ENCODE measurements around the gene ZNF791.
"Not testable (repeated sequence)": the region's sequence is repeated elsewhere in the genome, so short reads cannot be mapped to it uniquely, and the experiment has no call there.

ZNF791 gene

GRCh38 chr19:12610540-12611360 is at the start of gene ZNF791, which contains the start of gene ZNF490:
Gene ZNF791, plus strand, starts transcription at chr19:12610920. Its CDS starts 160 bp downstream, at chr19:12611080.
Gene ZNF490, minus strand, starts transcription at chr19:12610813. Its CDS starts 133 bp downstream, at chr19:12610680.
- peak; percentile 99 for DNase-seq

GRCh38 chr19:12564016-12564664 is 46.6 kb upstream of the ZNF791 start:
- peak; percentile 91 for DNase-seq

- DNase-seq, result not testable (repeated sequence)
These were observed 44.3 kb upstream of the ZNF791 start for GRCh38 chr19:12566380-12566779.

- DNase-seq, result no peak
These were observed 42.8 kb upstream of the ZNF791 start for GRCh38 chr19:12567951-12568350.

GRCh38 chr19:12574036-12574435 is 36.7 kb upstream of the ZNF791 start:
- DNase-seq, result no peak

- no peak for DNase-seq
These were observed 32.1 kb upstream of the ZNF791 start for GRCh38 chr19:12578641-12579040.

- no peak for DNase-seq
These were observed 30.5 kb upstream of the ZNF791 start for GRCh38 chr19:12580180-12580694.

GRCh38 chr19:12581100-12581499 is 29.6 kb upstream of the ZNF791 start:
- no peak for DNase-seq

- no peak for DNase-seq
These were observed 14.2 kb upstream of the ZNF791 start for GRCh38 chr19:12596485-12596884.

GRCh38 chr19:12596927-12597548 is 13.7 kb upstream of the ZNF791 start:
- no peak for DNase-seq

GRCh38 chr19:12597594-12597993 is 13.1 kb upstream of the ZNF791 start:
- DNase-seq, result no peak

GRCh38 chr19:12603714-12604113 is 7.0 kb upstream of the ZNF791 start:
- DNase-seq, result no peak

- DNase-seq, result no peak
These were observed 3.9 kb upstream of the ZNF791 start for GRCh38 chr19:12606796-12607195.

GRCh38 chr19:12607631-12608030 is 3.1 kb upstream of the ZNF791 start:
- no peak for DNase-seq

GRCh38 chr19:12611361-12611699 is 610 bp downstream of the ZNF791 start:
- DNase-seq, result peak; percentile 91

- no peak for DNase-seq
These were observed 6.9 kb downstream of the ZNF791 start for GRCh38 chr19:12617646-12618045.

GRCh38 chr19:12621253-12622024 is 10.7 kb downstream of the ZNF791 start:
- DNase-seq, result not testable (repeated sequence)

- DNase-seq, result no peak
These were observed 12.8 kb downstream of the ZNF791 start for GRCh38 chr19:12623361-12624031.

GRCh38 chr19:12626958-12627357 is 16.2 kb downstream of the ZNF791 start:
- DNase-seq, result no peak

GRCh38 chr19:12628040-12629022 is 17.6 kb downstream of the ZNF791 start:
- DNase-seq, result no peak

GRCh38 chr19:12629215-12629614 is 18.5 kb downstream of the ZNF791 start:
- no peak for DNase-seq
